ENCODE data around the gene PRKCD. TPM values are rescaled to one million over a fixed set of nuclear protein-coding genes. Genes with fewer than 3 reads are reported as not detected.

PRKCD gene
- total and polyA plus RNA-seq, 7 experiments from 2014 or later, result 7.7 to 72.8 (median 17.5) TPM

DNA sequence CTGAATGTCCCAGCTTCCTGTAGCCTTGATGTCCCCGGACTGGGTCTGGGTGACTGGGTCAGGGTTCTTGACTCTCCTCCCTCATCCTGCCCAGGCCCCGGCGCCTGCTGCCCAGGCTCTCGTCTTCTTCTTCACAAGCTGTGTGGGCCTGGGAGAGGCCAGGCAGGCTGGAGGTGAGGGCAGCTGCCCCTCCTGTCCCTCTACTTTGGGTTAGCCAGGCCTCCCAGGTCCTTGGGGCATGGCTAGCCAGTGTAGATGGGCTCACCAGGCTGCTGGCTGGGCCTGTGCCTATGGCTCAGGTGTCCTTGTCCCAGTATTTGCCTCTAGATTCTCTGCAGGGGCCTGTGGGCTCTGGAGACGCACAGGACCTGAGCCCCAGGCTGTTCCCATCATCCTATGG lies 63.0 kb downstream of the PRKCD start:
- H3K27ac ChIP-seq (ENCODE audit: low read depth, low read length), result no peak overlapping the region
- DNase-seq, result no peak
- Mint-ChIP-seq H3K4me1 (peaks cover 0 to 5% (median 3%) of the 10 kb centered on the region in 7 donors), H3K4me3 (no peak overlapping the region), H3K27ac (peak overlapping the region in 1 of 9 donors; percentile 19), H3K9me3 (no peaks in the 10 kb centered on the region), H3K27me3 (no peaks in the 10 kb centered on the region), H3K36me3 (peaks cover 4 to 27% (median 11%) of the 10 kb centered on the region in 5 donors)
- no peaks in the 10 kb centered on the region for H3K9me3 ChIP-seq (ENCODE audit: control insufficient read depth in 2 of 3, low read length in 3 of 3)
- intact Hi-C loops (cut with micrococcal nuclease), result no loop called here
- H3K4me3 ChIP-seq (ENCODE audit: low read length), result no peak overlapping the region
- ATAC-seq, result no peak
- POLR2A ChIA-PET, result no interaction called here
- CTCF ChIA-PET, result no interaction called here
- H3K36me3 ChIP-seq (ENCODE audit: control insufficient read depth in 2 of 3, insufficient read depth in 3 of 3, low read length in 3 of 3), result peaks cover 0 to 55% (median 12%) of the 10 kb centered on the region in 3 experiments
- H3K27me3 ChIP-seq (ENCODE audit: control insufficient read depth in 2 of 2, insufficient read depth in 2 of 2, low read length in 2 of 2), result no peaks in the 10 kb centered on the region
- H3K4me1 ChIP-seq (ENCODE audit: control insufficient read depth in 2 of 2, insufficient read depth in 2 of 2, low read length in 2 of 2), result no peaks in the 10 kb centered on the region

- Mint-ChIP-seq H3K27ac (no peak overlapping the region), H3K4me1 (peaks cover 0 to 5% (median 3%) of the 10 kb centered on the region in 7 donors), H3K36me3 (peaks cover 4 to 32% (median 11%) of the 10 kb centered on the region in 5 donors), H3K27me3 (no peaks in the 10 kb centered on the region), H3K9me3 (no peaks in the 10 kb centered on the region), H3K4me3 (no peak overlapping the region)
- peaks cover 0 to 60% (median 12%) of the 10 kb centered on the region in 3 experiments for H3K36me3 ChIP-seq (ENCODE audit: control insufficient read depth in 2 of 3, insufficient read depth in 3 of 3, low read length in 3 of 3)
- H3K27me3 ChIP-seq (ENCODE audit: control insufficient read depth in 2 of 2, insufficient read depth in 2 of 2, low read length in 2 of 2), result no peaks in the 10 kb centered on the region
- H3K4me3 ChIP-seq (ENCODE audit: low read length), result no peak overlapping the region
- POLR2A ChIA-PET, result no interaction called here
- intact Hi-C loops (cut with micrococcal nuclease), result no loop called here
- CTCF ChIA-PET, result interaction anchor here (1.4 kb wide), 1 partner anchor 109 kb away, joined by 3 read pairs; no protein-coding TSS in a partner anchor
- H3K9me3 ChIP-seq (ENCODE audit: control insufficient read depth in 2 of 3, low read length in 3 of 3), result no peaks in the 10 kb centered on the region
- H3K27ac ChIP-seq (ENCODE audit: low read depth, low read length), result no peak overlapping the region
- ATAC-seq (no peak), DNase-seq (no peak)
- no peaks in the 10 kb centered on the region for H3K4me1 ChIP-seq (ENCODE audit: control insufficient read depth in 2 of 2, insufficient read depth in 2 of 2, low read length in 2 of 2)
Measured at GRCh38 chr3:53224536-53224935, 63.5 kb downstream of the PRKCD start.

DNA sequence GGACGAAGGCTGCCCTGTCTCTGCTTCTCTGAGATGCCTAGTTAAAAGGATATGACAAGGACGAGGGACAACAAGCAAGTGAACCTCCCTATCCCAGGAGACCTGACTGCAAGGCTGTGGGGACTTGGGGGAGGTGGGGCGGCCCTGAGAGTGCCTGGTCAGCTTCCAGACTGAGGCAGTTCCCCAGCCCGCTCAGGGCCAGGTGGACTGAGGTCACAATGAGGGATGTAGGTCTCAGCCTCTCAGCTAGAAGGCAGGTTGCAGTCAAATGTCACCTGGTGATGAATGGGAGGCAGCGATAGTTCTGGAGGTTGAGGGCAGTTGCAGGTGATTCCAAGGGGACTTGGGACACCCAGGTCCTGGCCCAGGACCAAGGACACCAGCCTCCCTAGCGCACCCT lies 64.2 kb downstream of the PRKCD start:
- POLR2A ChIA-PET, result no interaction called here
- Histone ChIP-seq H3K9me3 (ENCODE audit: control insufficient read depth in 2 of 3, low read length in 3 of 3) (no peaks in the 10 kb centered on the region), H3K4me1 (ENCODE audit: control insufficient read depth in 2 of 2, insufficient read depth in 2 of 2, low read length in 2 of 2) (no peaks in the 10 kb centered on the region), H3K27ac (ENCODE audit: low read depth, low read length) (no peak overlapping the region), H3K27me3 (ENCODE audit: control insufficient read depth in 2 of 2, insufficient read depth in 2 of 2, low read length in 2 of 2) (no peaks in the 10 kb centered on the region), H3K4me3 (ENCODE audit: low read length) (no peak overlapping the region), H3K36me3 (ENCODE audit: control insufficient read depth in 2 of 3, insufficient read depth in 3 of 3, low read length in 3 of 3) (peaks cover 0 to 67% (median 12%) of the 10 kb centered on the region in 3 experiments)
- H3K4me1 Mint-ChIP-seq, result peaks cover 0 to 1% (median 0%) of the 10 kb centered on the region in 7 donors
- CTCF ChIA-PET, result interaction anchor here (1.4 kb wide), 1 partner anchor 110 kb away, joined by 3 read pairs; no protein-coding TSS in a partner anchor
- H3K27ac Mint-ChIP-seq, result peak overlapping the region in 1 of 9 donors; percentile 12
- intact Hi-C loops (cut with micrococcal nuclease), result no loop called here
- no peak overlapping the region for H3K4me3 Mint-ChIP-seq
- H3K36me3 Mint-ChIP-seq, result peaks cover 4 to 33% (median 11%) of the 10 kb centered on the region in 5 donors
- ATAC-seq, result no peak
- no peak for DNase-seq
- no peaks in the 10 kb centered on the region for H3K9me3 Mint-ChIP-seq
- H3K27me3 Mint-ChIP-seq, result no peaks in the 10 kb centered on the region

DNA sequence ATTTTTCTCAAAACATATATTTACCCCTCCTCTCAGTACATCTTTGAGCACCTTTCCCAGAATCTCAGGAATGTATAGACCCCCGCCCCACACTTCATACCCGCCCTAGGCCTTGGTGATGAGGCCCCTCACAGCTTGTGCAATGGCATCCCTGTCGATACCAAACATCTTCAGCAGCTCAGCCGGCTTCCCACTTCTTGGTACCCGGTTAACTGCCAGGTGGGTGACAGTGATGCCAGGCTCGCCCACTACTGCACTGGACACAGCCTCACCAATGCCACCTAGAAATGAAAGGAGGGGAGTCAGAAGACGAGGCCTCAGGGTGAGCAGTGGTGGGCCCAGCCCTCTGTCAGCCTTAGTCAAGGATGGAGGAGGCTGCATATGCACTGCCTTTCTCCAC lies 64.6 kb downstream of the PRKCD start:
- Mint-ChIP-seq H3K9me3 (no peaks in the 10 kb centered on the region), H3K4me3 (no peak overlapping the region), H3K36me3 (peaks cover 4 to 36% (median 11%) of the 10 kb centered on the region in 5 donors), H3K4me1 (peaks cover 0 to 1% (median 0%) of the 10 kb centered on the region in 7 donors), H3K27me3 (no peaks in the 10 kb centered on the region), H3K27ac (peak overlapping the region in 1 of 9 donors; percentile 71)
- CTCF ChIA-PET, result interaction anchor here (1.4 kb wide), 1 partner anchor 111 kb away, joined by 3 read pairs; no protein-coding TSS in a partner anchor
- peaks cover 0 to 71% (median 16%) of the 10 kb centered on the region in 3 experiments for H3K36me3 ChIP-seq (ENCODE audit: control insufficient read depth in 2 of 3, insufficient read depth in 3 of 3, low read length in 3 of 3)
- intact Hi-C loops (cut with micrococcal nuclease), result no loop called here
- H3K27me3 ChIP-seq (ENCODE audit: control insufficient read depth in 2 of 2, insufficient read depth in 2 of 2, low read length in 2 of 2), result no peaks in the 10 kb centered on the region
- ATAC-seq (no peak), DNase-seq (no peak)
- no peak overlapping the region for H3K4me3 ChIP-seq (ENCODE audit: low read length)
- POLR2A ChIA-PET, result no interaction called here
- no peaks in the 10 kb centered on the region for H3K9me3 ChIP-seq (ENCODE audit: control insufficient read depth in 2 of 3, low read length in 3 of 3)
- no peak overlapping the region for H3K27ac ChIP-seq (ENCODE audit: low read depth, low read length)
- H3K4me1 ChIP-seq (ENCODE audit: control insufficient read depth in 2 of 2, insufficient read depth in 2 of 2, low read length in 2 of 2), result no peaks in the 10 kb centered on the region

GRCh38 chr3:53226142-53226840 lies 65.3 kb downstream of the PRKCD start:
- intact Hi-C loops (cut with micrococcal nuclease), result no loop called here
- Histone ChIP-seq H3K27me3 (ENCODE audit: control insufficient read depth in 2 of 2, insufficient read depth in 2 of 2, low read length in 2 of 2) (no peaks in the 10 kb centered on the region), H3K4me3 (ENCODE audit: low read length) (no peak overlapping the region), H3K9me3 (ENCODE audit: control insufficient read depth in 2 of 3, low read length in 3 of 3) (no peaks in the 10 kb centered on the region), H3K36me3 (ENCODE audit: control insufficient read depth in 2 of 3, insufficient read depth in 3 of 3, low read length in 3 of 3) (peaks cover 0 to 78% (median 21%) of the 10 kb centered on the region in 3 experiments), H3K4me1 (ENCODE audit: control insufficient read depth in 2 of 2, insufficient read depth in 2 of 2, low read length in 2 of 2) (no peaks in the 10 kb centered on the region), H3K27ac (ENCODE audit: low read depth, low read length) (no peak overlapping the region)
- Mint-ChIP-seq H3K27ac (no peak overlapping the region), H3K27me3 (no peaks in the 10 kb centered on the region), H3K4me3 (no peak overlapping the region), H3K36me3 (peaks cover 4 to 39% (median 11%) of the 10 kb centered on the region in 5 donors), H3K9me3 (peaks cover 0 to 1% (median 0%) of the 10 kb centered on the region in 11 donors), H3K4me1 (peaks cover 0 to 1% (median 0%) of the 10 kb centered on the region in 7 donors)
- POLR2A ChIA-PET, result no interaction called here
- CTCF ChIA-PET, result no interaction called here
- ATAC-seq, result no peak
- no peak for DNase-seq

DNA sequence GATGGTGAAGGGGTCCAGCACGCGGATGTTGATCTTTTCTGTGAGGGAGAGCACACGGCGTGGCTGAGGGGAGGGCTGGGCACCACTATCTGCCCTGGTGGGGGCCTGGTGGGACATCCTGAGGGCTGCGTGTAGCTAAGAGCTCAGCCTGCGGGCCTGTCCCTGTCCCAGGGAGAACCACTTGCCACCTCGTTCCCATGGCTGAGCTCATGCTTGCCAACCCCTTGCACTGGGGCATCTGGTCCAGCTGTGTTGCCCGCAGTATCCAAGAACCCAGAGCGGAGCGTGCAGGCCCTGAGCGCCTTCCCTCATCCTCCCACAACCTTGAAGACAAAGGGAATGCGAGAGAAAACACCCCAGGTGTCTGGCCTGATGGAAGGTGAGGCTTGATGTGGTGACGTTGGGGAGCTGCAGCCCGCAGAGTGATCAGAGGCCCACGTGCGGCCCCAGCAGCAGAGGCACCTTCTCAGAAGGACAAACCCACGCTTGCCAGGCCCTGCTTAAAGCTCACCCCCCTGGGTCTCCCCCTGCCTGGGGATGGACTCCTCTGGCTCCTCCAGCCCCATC lies 65.9 kb downstream of the PRKCD start:
- ChIA-PET CTCF (no interaction called here), POLR2A (no interaction called here)
- Histone ChIP-seq H3K4me1 (ENCODE audit: control insufficient read depth in 2 of 2, insufficient read depth in 2 of 2, low read length in 2 of 2) (no peaks in the 10 kb centered on the region), H3K27ac (ENCODE audit: low read depth, low read length) (no peak overlapping the region), H3K4me3 (ENCODE audit: low read length) (no peak overlapping the region), H3K36me3 (ENCODE audit: control insufficient read depth in 2 of 3, insufficient read depth in 3 of 3, low read length in 3 of 3) (peaks cover 0 to 84% (median 25%) of the 10 kb centered on the region in 3 experiments), H3K27me3 (ENCODE audit: control insufficient read depth in 2 of 2, insufficient read depth in 2 of 2, low read length in 2 of 2) (no peaks in the 10 kb centered on the region), H3K9me3 (ENCODE audit: control insufficient read depth in 2 of 3, low read length in 3 of 3) (no peaks in the 10 kb centered on the region)
- peaks cover 4 to 41% (median 11%) of the 10 kb centered on the region in 5 donors for H3K36me3 Mint-ChIP-seq
- DNase-seq (no peak), ATAC-seq (no peak)
- peaks cover 0 to 1% (median 0%) of the 10 kb centered on the region in 7 donors for H3K4me1 Mint-ChIP-seq
- H3K27me3 Mint-ChIP-seq, result no peaks in the 10 kb centered on the region
- intact Hi-C loops (cut with micrococcal nuclease), result no loop called here
- no peak overlapping the region for H3K4me3 Mint-ChIP-seq
- peaks cover 0 to 1% (median 0%) of the 10 kb centered on the region in 11 donors for H3K9me3 Mint-ChIP-seq
- H3K27ac Mint-ChIP-seq, result peak overlapping the region in 1 of 9 donors; percentile 28
